ENCODE results near the gene IZUMO1. TPM values are rescaled to one million over a fixed set of nuclear protein-coding genes. Genes with fewer than 3 reads are reported as not detected.

The IZUMO1 gene
- total and polyA plus RNA-seq, 2 experiments from 2014 or later, result not detected

DNA sequence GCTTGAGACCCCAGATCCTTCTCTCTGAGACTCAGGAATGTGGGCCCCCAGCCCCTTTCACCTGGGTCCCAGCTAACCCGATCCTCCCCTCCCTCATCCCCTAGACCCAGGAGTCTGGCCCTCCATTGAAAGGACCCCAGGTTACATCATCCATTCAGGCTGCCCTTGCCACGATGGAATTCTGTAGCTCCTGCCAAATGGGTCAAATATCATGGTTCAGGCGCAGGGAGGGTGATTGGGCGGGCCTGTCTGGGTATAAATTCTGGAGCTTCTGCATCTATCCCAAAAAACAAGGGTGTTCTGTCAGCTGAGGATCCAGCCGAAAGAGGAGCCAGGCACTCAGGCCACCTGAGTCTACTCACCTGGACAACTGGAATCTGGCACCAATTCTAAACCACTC is 9.1 kb upstream of the IZUMO1 start:
- Histone ChIP-seq H3K27me3 (peaks cover 27% of the 10 kb centered on the region), H3K27ac (no peak overlapping the region), H3K36me3 (no peaks in the 10 kb centered on the region), H3K4me3 (no peak overlapping the region), H3K4me1 (ENCODE audit: low read depth) (no peaks in the 10 kb centered on the region), H3K9me3 (ENCODE audit: low read depth) (no peaks in the 10 kb centered on the region)
- TF ChIP-seq, protein P1, sequence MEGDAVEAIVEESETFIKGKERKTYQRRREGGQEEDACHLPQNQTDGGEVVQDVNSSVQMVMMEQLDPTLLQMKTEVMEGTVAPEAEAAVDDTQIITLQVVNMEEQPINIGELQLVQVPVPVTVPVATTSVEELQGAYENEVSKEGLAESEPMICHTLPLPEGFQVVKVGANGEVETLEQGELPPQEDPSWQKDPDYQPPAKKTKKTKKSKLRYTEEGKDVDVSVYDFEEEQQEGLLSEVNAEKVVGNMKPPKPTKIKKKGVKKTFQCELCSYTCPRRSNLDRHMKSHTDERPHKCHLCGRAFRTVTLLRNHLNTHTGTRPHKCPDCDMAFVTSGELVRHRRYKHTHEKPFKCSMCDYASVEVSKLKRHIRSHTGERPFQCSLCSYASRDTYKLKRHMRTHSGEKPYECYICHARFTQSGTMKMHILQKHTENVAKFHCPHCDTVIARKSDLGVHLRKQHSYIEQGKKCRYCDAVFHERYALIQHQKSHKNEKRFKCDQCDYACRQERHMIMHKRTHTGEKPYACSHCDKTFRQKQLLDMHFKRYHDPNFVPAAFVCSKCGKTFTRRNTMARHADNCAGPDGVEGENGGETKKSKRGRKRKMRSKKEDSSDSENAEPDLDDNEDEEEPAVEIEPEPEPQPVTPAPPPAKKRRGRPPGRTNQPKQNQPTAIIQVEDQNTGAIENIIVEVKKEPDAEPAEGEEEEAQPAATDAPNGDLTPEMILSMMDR (IDR thresholded peaks at IDR 0.05; ENCODE audit: low read depth, low read length), result no peak
- DNase-seq (ENCODE audit: low read depth in 1 of 2, low spot score in 1 of 2), result no peak

DNA sequence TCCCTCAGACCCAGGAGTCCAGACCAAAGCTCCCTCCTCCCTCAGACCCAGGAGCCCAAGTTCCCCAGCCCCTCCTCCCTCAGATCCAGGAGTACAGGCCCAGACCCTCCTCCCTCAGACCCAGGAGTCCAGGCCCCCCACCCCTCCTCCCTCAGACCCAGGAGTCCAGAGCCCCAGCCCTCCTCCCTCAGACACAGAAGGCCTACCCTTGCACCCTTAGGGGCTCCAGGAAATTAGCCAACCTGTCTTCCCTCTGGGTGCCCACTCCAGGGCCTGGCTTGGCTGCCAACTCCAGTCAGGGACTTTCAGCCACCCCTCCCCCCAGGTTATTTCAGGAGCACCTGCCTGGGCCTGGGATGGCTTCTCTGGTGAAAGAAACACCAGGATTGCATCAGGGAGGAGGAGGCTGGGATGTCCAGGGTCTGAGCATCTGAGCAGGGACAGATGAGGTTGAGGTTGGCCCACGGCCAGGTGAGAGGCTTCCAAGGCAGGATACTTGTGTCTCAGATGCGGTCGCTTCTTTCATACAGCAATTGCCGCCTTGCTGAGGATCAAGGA is 8.5 kb upstream of the IZUMO1 start, which contains the start of gene FGF21:
Gene FGF21 (plus strand): TSS at position 441 of the 558 bp plus-strand sequence. CDS start 713 bp downstream, outside the sequence.
- no peak for DNase-seq (ENCODE audit: low read depth in 1 of 2, low spot score in 1 of 2)
- Histone ChIP-seq H3K36me3 (no peaks in the 10 kb centered on the region), H3K9me3 (ENCODE audit: low read depth) (no peaks in the 10 kb centered on the region), H3K27ac (no peak within 1 kb of the TSS), H3K4me1 (ENCODE audit: low read depth) (no peaks in the 10 kb centered on the region), H3K27me3 (peaks cover 25% of the 10 kb centered on the region), H3K4me3 (no peak within 1 kb of the TSS)
- TF ChIP-seq, protein P1 (IDR thresholded peaks at IDR 0.05; ENCODE audit: low read depth, low read length), result no peak

DNA sequence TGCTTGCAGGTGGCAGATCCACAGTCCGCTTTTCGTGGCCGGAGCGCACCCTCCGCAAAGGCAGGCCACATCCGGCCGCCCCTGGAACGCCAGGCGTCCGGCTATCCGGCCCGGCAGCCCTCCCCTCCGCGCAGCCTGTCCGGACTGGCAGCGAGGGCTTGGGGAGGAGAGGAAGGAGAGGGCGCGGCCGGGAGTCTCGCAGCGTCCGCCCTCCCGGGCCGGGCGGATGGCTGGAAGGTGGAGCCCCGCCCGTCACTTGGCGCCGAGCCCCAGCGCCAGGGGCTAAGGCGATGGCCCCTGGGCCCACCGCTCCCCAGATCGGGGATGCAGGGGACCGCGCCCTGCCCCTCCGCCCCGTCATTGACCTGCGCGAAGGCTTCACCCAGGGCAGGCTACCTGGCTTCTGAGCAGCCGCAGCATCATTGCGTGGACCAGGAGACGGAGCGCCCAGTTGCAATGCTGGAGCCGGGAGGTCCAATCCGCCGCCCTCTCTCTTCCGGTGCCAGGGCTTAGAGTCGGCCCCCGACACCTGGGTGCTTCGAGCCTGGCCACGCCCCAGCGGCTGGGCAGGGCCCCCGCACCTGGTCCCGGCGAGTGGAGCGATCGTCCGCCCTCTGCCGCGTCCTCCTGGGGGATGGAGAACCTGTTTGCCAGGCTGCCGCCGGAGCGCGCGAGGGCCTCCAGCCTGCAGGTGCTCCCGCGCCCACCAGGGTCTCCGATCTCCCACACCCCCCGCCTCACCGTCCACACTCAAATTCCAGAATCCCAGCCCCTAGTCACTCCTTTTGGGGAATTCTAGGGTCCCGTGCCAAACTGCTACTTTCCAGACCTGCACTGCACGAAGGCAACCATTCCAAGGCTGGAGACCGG is 6.0 kb upstream of the IZUMO1 start, which contains the start of gene FUT1:
Gene FUT1 (minus strand): TSS at position 146 of the 870 bp plus-strand sequence. CDS start 1,360 bp downstream, outside the sequence.
- H3K27ac ChIP-seq, result no peak within 1 kb of the TSS
- no peaks in the 10 kb centered on the region for H3K36me3 ChIP-seq
- H3K9me3 ChIP-seq (ENCODE audit: low read depth), result no peaks in the 10 kb centered on the region
- peak within 1 kb of the TSS; percentile 23 for H3K4me3 ChIP-seq
- no peaks in the 10 kb centered on the region for H3K4me1 ChIP-seq (ENCODE audit: low read depth)
- DNase-seq (ENCODE audit: low read depth in 1 of 2, low spot score in 1 of 2), result peak; percentile 47 to 60
- TF ChIP-seq, protein P1 (IDR thresholded peaks at IDR 0.05; ENCODE audit: low read depth, low read length), result no peak
- H3K27me3 ChIP-seq, result peaks cover 25% of the 10 kb centered on the region

DNA sequence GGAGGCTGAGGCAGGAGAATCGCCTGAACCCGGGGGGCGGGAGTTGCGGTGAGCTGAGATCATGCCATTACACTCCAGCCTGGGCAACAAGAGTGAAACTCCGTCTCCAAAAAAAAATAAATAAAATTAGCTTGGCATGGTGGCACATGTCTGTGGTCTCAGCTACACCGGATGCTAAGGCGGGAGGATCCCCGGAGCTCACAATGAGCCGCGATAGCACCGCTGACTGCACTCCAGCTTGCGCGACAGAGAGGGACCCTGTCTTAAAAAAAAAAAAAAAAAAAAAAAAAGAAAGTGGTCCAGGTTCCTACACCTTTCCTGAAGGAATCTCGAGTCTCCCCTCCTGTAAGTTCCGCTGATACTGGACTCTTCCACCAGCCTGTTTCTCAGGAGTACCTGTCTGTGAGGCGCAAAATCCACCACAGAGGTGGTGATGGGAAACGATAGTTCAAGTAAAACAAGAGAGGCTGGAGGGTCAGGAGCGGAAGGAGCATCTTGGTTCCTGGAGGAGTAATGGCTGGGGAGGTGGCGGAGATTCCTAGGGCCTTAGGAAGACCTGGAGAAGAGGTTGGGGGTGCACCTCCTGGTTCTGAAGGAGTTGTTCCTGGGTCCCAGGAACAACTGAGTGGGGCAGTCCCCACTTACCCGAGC is 5.3 kb upstream of the IZUMO1 start:
- DNase-seq (ENCODE audit: low read depth in 1 of 2, low spot score in 1 of 2), result no peak
- Histone ChIP-seq H3K27ac (no peak overlapping the region), H3K9me3 (ENCODE audit: low read depth) (no peaks in the 10 kb centered on the region), H3K4me3 (peak overlapping the region; percentile 23), H3K36me3 (no peaks in the 10 kb centered on the region), H3K27me3 (peaks cover 25% of the 10 kb centered on the region), H3K4me1 (ENCODE audit: low read depth) (no peaks in the 10 kb centered on the region)
- TF ChIP-seq, protein P1 (IDR thresholded peaks at IDR 0.05; ENCODE audit: low read depth, low read length), result no peak

DNA sequence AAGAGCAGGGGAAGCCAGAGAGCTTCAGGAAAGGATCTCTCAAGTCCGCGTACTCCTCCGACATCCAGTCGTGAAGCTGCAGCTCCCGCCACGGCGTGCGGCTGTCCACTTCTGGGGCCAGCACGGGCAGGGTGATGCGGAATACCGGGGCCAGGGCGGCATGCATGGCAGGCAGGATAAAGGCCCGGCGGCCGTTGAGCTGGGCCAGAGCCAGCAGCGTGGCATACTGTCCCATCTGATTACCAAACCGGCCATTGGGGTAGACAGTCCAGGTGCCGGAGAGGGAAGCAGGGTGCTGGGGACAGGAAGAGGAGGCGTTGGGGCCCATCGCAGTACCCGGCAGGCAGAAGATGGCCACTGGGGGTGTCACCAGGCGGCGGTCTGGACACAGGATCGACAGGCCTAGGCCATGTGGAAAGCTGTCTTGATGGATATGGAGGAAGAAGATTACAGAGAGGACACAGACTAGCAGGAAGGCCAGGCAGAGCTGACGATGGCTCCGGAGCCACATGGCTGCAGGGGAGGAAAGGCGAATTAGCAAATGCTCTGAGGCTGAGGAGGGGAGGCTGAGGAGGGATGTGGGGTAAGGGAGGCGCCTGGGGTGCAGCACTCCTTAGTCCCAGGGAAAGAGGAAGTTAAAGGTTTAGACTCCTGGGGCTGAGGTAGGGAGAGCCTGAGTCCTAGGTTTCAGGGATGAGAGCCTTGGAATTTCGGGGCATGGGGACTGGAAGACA is 4.2 kb upstream of the IZUMO1 start:
- TF ChIP-seq, protein P1 (IDR thresholded peaks at IDR 0.05; ENCODE audit: low read depth, low read length), result no peak
- H3K9me3 ChIP-seq (ENCODE audit: low read depth), result no peaks in the 10 kb centered on the region
- no peaks in the 10 kb centered on the region for H3K4me1 ChIP-seq (ENCODE audit: low read depth)
- H3K27ac ChIP-seq, result no peak overlapping the region
- no peak overlapping the region for H3K4me3 ChIP-seq
- DNase-seq (ENCODE audit: low read depth in 1 of 2, low spot score in 1 of 2), result no peak
- H3K36me3 ChIP-seq, result no peaks in the 10 kb centered on the region
- H3K27me3 ChIP-seq, result peaks cover 25% of the 10 kb centered on the region
